Activated effector memory CD4-positive, alpha-beta T cell treated with Interleukin-2 at 50 U/mL for 16 hours (primary cell): ENCODE measurements around the gene PRSS50.
"Not testable (repeated sequence)": the region's sequence is repeated elsewhere in the genome, so short reads cannot be mapped to it uniquely, and the experiment has no call there.

Experiments used
- DNase-seq: peaks from one replicate; pipeline ENCODE4 v3.0.0-alpha.2; 2020

Gene PRSS50, protein sequence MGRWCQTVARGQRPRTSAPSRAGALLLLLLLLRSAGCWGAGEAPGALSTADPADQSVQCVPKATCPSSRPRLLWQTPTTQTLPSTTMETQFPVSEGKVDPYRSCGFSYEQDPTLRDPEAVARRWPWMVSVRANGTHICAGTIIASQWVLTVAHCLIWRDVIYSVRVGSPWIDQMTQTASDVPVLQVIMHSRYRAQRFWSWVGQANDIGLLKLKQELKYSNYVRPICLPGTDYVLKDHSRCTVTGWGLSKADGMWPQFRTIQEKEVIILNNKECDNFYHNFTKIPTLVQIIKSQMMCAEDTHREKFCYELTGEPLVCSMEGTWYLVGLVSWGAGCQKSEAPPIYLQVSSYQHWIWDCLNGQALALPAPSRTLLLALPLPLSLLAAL

GRCh38 chr3:46717447-46718231 is at the start of gene PRSS50:
TSS of gene PRSS50 (minus strand) at chr3:46717869. CDS start at chr3:46717824, 45 bp downstream.
- DNase-seq, result no peak

- DNase-seq, result no peak
Observed at GRCh38 chr3:46764206-46764605, 46.5 kb upstream of the PRSS50 start.

- DNase-seq, result no peak
Observed at GRCh38 chr3:46763178-46763577, 45.5 kb upstream of the PRSS50 start.

GRCh38 chr3:46759239-46760167 is 41.8 kb upstream of the PRSS50 start:
- no peak for DNase-seq

- DNase-seq, result no peak
Observed at GRCh38 chr3:46756642-46757041, 39.0 kb upstream of the PRSS50 start.

DNA sequence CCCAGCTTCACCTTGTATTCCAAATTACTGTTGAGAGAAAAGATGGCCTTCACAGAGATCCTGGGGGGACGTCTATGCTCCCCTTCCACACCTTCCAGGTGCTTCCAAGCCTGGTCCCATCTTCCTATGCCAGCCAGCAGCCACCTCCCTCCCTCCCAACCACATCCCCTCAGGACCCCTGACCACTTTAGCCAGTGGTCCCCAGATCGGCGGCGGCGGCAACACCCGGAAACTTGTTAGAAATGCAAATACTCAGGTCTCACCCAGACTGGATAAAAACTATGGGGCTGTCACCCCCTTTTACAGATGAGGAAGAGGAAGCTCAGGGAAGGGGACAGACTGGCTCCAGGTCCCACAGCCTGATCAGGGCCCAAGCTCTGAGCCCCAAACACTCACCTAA is 38.0 kb upstream of the PRSS50 start:
- no peak for DNase-seq

DNA sequence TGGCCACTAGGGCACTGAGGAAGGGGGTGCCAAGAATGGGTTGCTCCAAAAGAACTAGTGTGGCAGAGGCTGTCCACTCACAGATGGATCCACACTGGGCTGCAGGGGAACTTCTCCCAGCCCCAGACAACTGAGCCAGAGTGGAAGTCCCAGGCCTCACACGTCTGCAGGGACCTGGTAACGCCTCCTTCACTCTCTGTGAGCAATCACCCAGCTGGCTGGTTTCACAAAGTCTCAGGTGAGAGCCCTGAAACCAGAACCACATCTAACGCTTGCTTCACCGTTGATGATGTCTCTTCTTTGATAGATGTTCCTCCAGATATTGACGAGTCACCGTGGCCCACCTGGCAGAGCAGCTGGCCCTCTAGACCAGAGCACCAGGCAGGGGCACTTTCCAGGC is 35.5 kb upstream of the PRSS50 start:
- DNase-seq, result not testable (repeated sequence)

DNA sequence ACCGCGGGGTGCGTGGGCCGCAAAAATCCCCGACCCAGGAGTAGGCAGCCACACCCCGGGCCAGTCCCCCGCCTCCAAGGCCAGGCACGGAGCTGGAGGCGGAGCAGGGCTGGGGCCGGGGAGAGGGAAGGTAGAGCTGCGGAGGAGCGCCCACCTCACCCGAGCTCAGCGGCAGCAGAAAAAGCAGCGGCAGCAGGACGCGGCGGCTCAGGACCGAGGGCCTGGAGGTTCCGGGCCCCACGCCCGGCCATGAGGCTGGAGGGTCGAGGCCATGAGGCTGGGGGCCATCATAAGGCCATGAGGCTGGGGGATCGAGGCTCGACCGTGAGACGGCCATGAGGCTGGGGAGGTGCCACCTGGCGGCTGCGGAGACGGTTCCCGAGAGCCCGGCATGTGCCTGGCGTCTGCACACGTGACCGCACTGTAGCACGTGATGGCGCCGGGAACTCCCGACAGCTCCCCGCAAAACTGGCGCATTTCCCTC is 32.9 kb upstream of the PRSS50 start:
- DNase-seq, result no peak

DNA sequence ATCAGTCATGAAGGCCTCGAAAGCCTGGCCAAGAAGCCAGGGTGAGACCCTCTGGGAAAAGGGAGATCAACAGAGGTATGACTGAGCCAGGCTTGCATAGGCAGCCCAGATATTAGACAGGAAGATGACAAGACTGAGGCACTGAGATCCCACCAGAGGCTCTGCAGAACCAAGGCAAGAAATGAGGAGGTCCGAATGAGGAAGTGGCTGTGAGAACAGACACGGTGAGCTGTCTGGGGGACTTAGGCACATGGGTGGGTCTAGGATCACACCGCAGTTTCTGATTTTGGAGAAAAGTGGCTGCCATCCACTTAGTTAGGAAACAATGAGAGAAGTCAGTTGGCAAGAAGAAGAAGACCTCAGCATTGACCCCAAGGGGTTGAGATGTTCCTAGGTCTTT is 31.5 kb upstream of the PRSS50 start:
- DNase-seq, result no peak

- no peak for DNase-seq
Observed at GRCh38 chr3:46748170-46748569, 30.5 kb upstream of the PRSS50 start.

DNA sequence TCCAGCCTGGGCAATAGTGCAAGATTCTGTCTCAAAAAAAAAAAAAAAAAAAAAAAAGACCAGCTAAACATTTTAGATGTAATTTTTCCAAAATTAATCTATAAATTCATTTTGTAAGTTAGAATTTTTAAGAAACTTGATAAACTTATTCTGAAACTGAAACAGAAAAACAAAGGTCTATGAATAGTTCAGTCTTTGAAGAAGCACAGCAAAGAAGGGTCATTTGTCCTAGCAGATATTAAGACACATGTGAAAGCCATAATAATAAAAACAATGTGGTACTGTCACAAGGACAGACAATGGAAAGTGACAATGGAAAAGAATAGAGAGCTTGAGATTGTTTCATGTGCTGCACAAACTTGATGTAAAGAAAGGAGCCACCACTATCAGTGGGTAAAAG is 29.0 kb upstream of the PRSS50 start:
- no peak for DNase-seq

DNA sequence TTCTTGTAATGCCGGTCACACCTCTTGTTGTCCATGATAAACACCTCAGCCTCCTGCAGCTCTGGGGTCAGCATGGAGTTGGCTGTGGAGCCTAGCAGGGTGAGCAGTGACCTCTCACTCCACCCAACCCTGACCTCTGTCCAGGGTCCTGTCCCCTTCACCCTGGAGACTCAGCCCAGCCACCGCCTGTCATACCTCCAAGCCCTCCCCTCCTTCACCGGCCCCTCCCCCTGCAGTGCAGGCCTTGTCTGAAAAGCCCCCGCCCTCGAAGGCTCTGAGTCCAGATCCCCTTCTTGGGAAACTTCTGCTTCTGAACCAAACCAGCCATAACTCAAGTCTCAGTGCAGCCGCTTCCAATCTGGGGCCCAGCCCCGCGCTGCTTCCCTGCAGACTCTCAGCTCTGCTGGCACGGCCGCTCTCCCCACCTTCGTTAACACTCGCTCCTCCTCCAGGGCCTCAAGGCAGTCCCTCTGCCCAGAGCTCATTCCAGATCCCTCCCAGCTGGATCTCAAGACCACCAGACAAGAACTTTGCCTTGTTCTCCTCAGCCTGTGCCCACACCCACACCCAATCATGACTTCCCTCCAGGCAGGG is 25.4 kb upstream of the PRSS50 start:
- DNase-seq, result no peak

DNA sequence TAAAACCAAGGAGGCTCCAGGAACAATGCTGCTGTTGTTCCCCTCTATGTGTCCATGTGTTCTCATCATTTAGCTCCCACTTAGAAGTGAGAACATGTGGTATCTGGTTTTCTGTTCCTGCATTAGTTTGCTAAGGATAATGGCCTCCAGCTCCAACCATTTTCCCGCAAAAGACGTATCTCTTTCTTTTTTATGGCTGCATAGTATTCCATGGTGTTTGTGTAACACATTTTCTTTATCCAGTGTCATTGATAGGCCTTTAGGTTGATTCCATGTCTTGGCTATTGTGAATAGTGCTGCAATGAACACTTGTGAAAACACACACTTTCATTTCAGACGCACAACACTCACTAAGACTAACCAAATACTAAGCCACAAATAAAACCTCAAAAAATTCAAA is 21.9 kb upstream of the PRSS50 start:
- not testable (repeated sequence) for DNase-seq

GRCh38 chr3:46737329-46737731 is 19.7 kb upstream of the PRSS50 start:
- no peak for DNase-seq

DNA sequence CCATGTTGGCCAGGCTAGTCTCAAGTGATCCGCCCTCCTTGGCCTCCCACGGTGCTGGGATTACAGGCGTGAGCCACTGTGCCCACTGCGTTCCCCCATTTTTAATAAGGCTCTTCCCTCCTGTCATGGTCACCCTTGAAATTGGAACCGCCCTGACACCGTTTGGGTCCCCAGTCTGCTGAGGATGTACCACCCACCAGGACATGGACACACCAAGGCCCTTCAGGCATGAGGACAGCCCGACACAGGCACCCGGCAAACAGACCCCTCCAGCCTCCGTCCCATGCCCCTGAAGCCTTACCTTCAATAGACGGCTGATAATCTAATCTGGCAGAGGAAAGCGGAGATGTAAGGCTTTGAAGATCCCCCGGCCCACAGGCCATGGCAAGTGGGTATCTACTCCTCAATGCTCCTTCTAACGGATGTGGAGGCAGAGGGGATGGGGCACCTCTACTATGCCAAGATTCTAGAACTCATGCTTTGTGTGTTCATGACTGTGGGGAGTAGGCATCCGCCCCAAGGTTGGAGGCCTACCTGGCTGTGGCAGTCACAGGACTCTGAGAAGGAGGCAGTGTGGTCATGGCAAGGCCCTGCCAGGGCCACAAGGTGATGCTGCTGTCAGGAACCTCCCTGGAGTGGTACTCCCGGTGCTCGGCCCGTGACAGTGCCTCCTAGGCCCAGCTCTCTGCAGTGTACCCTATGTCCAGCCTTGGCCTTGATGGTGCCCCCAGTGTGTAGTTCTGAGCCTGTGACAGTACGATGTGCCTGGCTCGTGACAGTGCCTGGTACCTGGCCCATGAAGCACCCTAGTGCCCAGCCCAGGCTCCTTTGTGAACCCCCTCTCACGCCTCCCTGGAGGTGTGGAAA is 18.6 kb upstream of the PRSS50 start:
- DNase-seq, result no peak

- DNase-seq, result no peak
Observed at GRCh38 chr3:46734773-46735172, 17.1 kb upstream of the PRSS50 start.

- DNase-seq, result no peak
Observed at GRCh38 chr3:46733026-46733800, 15.5 kb upstream of the PRSS50 start.

- DNase-seq, result no peak
Observed at GRCh38 chr3:46731795-46732194, 14.1 kb upstream of the PRSS50 start.

- no peak for DNase-seq
Observed at GRCh38 chr3:46730819-46731218, 13.2 kb upstream of the PRSS50 start.

GRCh38 chr3:46729038-46729437 is 11.4 kb upstream of the PRSS50 start:
- DNase-seq, result no peak
